ENCODE measurements around the gene HNF4A.

HNF4A gene

GRCh38 chr20:44406572-44407137 lies 51.2 kb downstream of the HNF4A start:
- no peak for DNase-seq (ENCODE audit: low read depth)

- peak; percentile 74 for DNase-seq (ENCODE audit: low read depth)
These were observed 52.1 kb downstream of the HNF4A start for GRCh38 chr20:44407402-44408184.

GRCh38 chr20:44409132-44409600 lies 53.7 kb downstream of the HNF4A start:
- peak; percentile 60 for DNase-seq (ENCODE audit: low read depth)

- no peak for DNase-seq (ENCODE audit: low read depth)
These were observed 55.1 kb downstream of the HNF4A start for GRCh38 chr20:44410583-44411019.

- DNase-seq (ENCODE audit: low read depth) = no peak
These were observed 55.7 kb downstream of the HNF4A start for GRCh38 chr20:44411020-44411756.

GRCh38 chr20:44411757-44412401 lies 56.4 kb downstream of the HNF4A start:
- DNase-seq (ENCODE audit: low read depth) = no peak

GRCh38 chr20:44412402-44413144 lies 57.1 kb downstream of the HNF4A start:
- DNase-seq (ENCODE audit: low read depth) = no peak

- no peak for DNase-seq (ENCODE audit: low read depth)
These were observed 58.3 kb downstream of the HNF4A start for GRCh38 chr20:44413575-44414345.

GRCh38 chr20:44414346-44414714 lies 58.8 kb downstream of the HNF4A start:
- no peak for DNase-seq (ENCODE audit: low read depth)

GRCh38 chr20:44414808-44415207 lies 59.3 kb downstream of the HNF4A start:
- DNase-seq (ENCODE audit: low read depth) = no peak

- no peak for DNase-seq (ENCODE audit: low read depth)
These were observed 60.6 kb downstream of the HNF4A start for GRCh38 chr20:44415833-44416715.

GRCh38 chr20:44418069-44418905 lies 62.8 kb downstream of the HNF4A start:
- no peak for DNase-seq (ENCODE audit: low read depth)

- DNase-seq (ENCODE audit: low read depth) = no peak
These were observed 63.8 kb downstream of the HNF4A start for GRCh38 chr20:44419131-44419844.

GRCh38 chr20:44420497-44420896 lies 65.0 kb downstream of the HNF4A start:
- DNase-seq (ENCODE audit: low read depth) = no peak

GRCh38 chr20:44422083-44422482 lies 66.6 kb downstream of the HNF4A start:
- DNase-seq (ENCODE audit: low read depth) = peak; percentile 56

GRCh38 chr20:44423480-44423879 lies 68.0 kb downstream of the HNF4A start:
- DNase-seq (ENCODE audit: low read depth) = peak; percentile 11

GRCh38 chr20:44424039-44424495 lies 68.6 kb downstream of the HNF4A start:
- DNase-seq (ENCODE audit: low read depth) = no peak

GRCh38 chr20:44425923-44426322 lies 70.4 kb downstream of the HNF4A start:
- no peak for DNase-seq (ENCODE audit: low read depth)

Data from iris pigment epithelial cell (primary cell).